Left lobe of liver (tissue), 2 donors: ENCODE data around the gene PLEKHG5. TPM values are rescaled to one million over a fixed set of nuclear protein-coding genes. Genes with fewer than 3 reads are reported as not detected.
"Not testable (repeated sequence)": the region's sequence is repeated elsewhere in the genome, so short reads cannot be mapped to it uniquely, and the experiment has no call there.

Experiments used
- ATAC-seq: fragments of 200-7000 bp; cut with Tn5 transposase; one replicate; pipeline ENCODE4 v1.9.1; 2020; ENCODE audit warnings: mild to moderate bottlenecking, moderate library complexity
- DNase-seq: peaks from one replicate; pipeline ENCODE4 v3.0.0-alpha.2; 2020; ENCODE audit warnings: low spot score
- total RNA-seq: library from RNA; stranded (reverse); gene quantifications from one replicate; pipeline ENCODE4 v1.2.1, GENCODE V29; 2021
- donor health status: DM: no; HTN: no; CAD: no; lungs with moderate emphysema.
- donor health status: DM: no; HTN: yes; CAD: no.

The PLEKHG5 gene
- total RNA-seq, 1 donor from 2014 or later = 1.1 TPM

GRCh38 chr1:6431645-6432579 is 59.6 kb downstream of the PLEKHG5 start:
- not testable (repeated sequence) for DNase-seq, ATAC-seq

- not testable (repeated sequence) for DNase-seq, ATAC-seq
Observed at GRCh38 chr1:6429660-6430411, 61.6 kb downstream of the PLEKHG5 start.

GRCh38 chr1:6428453-6428852 is 63.0 kb downstream of the PLEKHG5 start:
- ATAC-seq, DNase-seq: not testable (repeated sequence)

- DNase-seq = no peak
- ATAC-seq = no peak
Observed at GRCh38 chr1:6427441-6428390, 63.8 kb downstream of the PLEKHG5 start.

- DNase-seq = no peak
Observed at GRCh38 chr1:6426972-6427350, 64.5 kb downstream of the PLEKHG5 start.

GRCh38 chr1:6426277-6426971 is 65.0 kb downstream of the PLEKHG5 start:
- ATAC-seq = no peak
- DNase-seq = no peak

More at GRCh38 chr1:6426972-6427350, 64.5 kb downstream of the PLEKHG5 start:
- no peak for ATAC-seq

- ATAC-seq (no peak), DNase-seq (no peak)
Observed at GRCh38 chr1:6425658-6426057, 65.8 kb downstream of the PLEKHG5 start.

- ATAC-seq (peak; percentile 73), DNase-seq (no peak)
Observed at GRCh38 chr1:6424619-6425593, 66.6 kb downstream of the PLEKHG5 start, which contains the start of gene ESPN. TSS of gene ESPN (plus strand) at chr1:6424776. CDS start at chr1:6424956, 180 bp downstream.

GRCh38 chr1:6424000-6424565 is 67.4 kb downstream of the PLEKHG5 start:
- ATAC-seq = peak; percentile 6
- no peak for DNase-seq

- DNase-seq (peak; percentile 73), ATAC-seq (peak; percentile 77)
Observed at GRCh38 chr1:6423321-6423999, 68.0 kb downstream of the PLEKHG5 start.

GRCh38 chr1:6421266-6421665 is 70.2 kb downstream of the PLEKHG5 start:
- ATAC-seq = no peak
- no peak for DNase-seq

- no peak for DNase-seq
- no peak for ATAC-seq
Observed at GRCh38 chr1:6420454-6421042, 70.9 kb downstream of the PLEKHG5 start.

- no peak for DNase-seq
- peak; percentile 25 for ATAC-seq
Observed at GRCh38 chr1:6419804-6420453, 71.5 kb downstream of the PLEKHG5 start, which contains the start of gene HES2. TSS of gene HES2 (minus strand) at chr1:6419919. CDS start at chr1:6419820, 99 bp downstream.

- no peak for ATAC-seq
- DNase-seq = no peak
Observed at GRCh38 chr1:6419397-6419803, 72.1 kb downstream of the PLEKHG5 start.

- ATAC-seq (peak; percentile 61), DNase-seq (no peak)
Observed at GRCh38 chr1:6418668-6419396, 72.6 kb downstream of the PLEKHG5 start.
